ENCODE measurements around the gene PCDHA3.

DNA sequence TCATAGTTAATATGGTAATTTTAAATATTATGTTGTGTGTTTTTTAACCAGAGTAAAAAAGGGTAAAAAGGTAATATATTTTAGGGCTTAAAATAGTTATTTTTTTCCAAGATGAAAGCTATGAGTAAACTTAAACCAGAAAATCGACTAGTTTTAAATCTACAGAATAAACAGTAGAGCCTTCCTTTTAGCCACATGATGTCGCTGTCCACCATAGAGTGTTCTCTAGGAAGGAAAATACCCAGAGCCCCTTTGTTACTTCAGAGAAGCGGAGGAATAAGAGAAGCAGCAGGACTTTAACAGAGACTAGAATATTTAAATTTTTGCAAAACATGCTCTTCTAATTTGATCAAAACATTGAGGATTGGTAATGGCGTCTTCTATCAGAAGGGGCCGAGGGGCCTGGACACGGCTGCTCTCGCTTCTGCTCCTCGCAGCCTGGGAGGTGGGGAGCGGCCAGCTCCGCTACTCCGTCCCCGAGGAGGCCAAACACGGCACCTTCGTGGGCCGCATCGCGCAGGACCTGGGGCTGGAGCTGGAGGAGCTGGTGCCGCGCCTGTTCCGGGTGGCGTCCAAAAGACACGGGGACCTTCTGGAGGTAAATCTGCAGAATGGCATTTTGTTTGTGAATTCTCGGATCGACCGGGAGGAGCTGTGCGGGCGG is 6.1 kb upstream of the PCDHA3 start, which contains the start of gene PCDHA2:
- TF ChIP-seq, protein P1, sequence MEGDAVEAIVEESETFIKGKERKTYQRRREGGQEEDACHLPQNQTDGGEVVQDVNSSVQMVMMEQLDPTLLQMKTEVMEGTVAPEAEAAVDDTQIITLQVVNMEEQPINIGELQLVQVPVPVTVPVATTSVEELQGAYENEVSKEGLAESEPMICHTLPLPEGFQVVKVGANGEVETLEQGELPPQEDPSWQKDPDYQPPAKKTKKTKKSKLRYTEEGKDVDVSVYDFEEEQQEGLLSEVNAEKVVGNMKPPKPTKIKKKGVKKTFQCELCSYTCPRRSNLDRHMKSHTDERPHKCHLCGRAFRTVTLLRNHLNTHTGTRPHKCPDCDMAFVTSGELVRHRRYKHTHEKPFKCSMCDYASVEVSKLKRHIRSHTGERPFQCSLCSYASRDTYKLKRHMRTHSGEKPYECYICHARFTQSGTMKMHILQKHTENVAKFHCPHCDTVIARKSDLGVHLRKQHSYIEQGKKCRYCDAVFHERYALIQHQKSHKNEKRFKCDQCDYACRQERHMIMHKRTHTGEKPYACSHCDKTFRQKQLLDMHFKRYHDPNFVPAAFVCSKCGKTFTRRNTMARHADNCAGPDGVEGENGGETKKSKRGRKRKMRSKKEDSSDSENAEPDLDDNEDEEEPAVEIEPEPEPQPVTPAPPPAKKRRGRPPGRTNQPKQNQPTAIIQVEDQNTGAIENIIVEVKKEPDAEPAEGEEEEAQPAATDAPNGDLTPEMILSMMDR (conservative IDR thresholded peaks at IDR 0.05; ENCODE audit: low read length): peak; percentile 37; the same call in 1 of the 2 replicates
- no peak for TF ChIP-seq EZH2phosphoT487 (IDR thresholded peaks at IDR 0.05; ENCODE audit: borderline replicate concordance)
